GM12878 (cell line): ENCODE measurements around the gene SHISA7. TPM values are rescaled to one million over a fixed set of nuclear protein-coding genes. Genes with fewer than 3 reads are reported as not detected.

ENCODE experiments used
- ASH2L ChIP-seq: fragments of 300-600, 200-600 bp; sonication (generic); IDR thresholded peaks from 2 replicates; pipeline ENCODE4 v1.6.1; 2017; ENCODE audit warnings: low read depth, mild to moderate bottlenecking, borderline replicate concordance
- ATF2 ChIP-seq: IDR thresholded peaks from 2 replicates; pipeline ENCODE4 v1.6.1; 2012; ENCODE audit warnings: low read length, inconsistent platforms
- ELK1 ChIP-seq: IDR thresholded peaks from 2 replicates; pipeline ENCODE4 v1.6.1; 2012; ENCODE audit warnings: low read depth, low read length, improper control_type of control experiment
- KAT2A ChIP-seq: conservative IDR thresholded peaks from 2 replicates; pipeline ENCODE4 v1.6.1; 2011; ENCODE audit warnings: low read depth, low read length; ENCODE audit not compliant: control insufficient read depth
- LARP7 ChIP-seq: fragments of 450-650 bp; IDR thresholded peaks from 2 replicates; pipeline ENCODE4 v1.6.1; 2017; ENCODE audit warnings: mild to moderate bottlenecking
- NFIC ChIP-seq: IDR thresholded peaks from 2 replicates; pipeline ENCODE4 v1.6.1; 2012; ENCODE audit warnings: low read depth, mild to moderate bottlenecking, inconsistent platforms, low read length, moderate library complexity
- NR2C2 ChIP-seq: IDR thresholded peaks from 2 replicates; pipeline ENCODE4 v1.6.1; 2011; ENCODE audit warnings: borderline replicate concordance, low read depth; ENCODE audit not compliant: control insufficient read depth, insufficient read length
- POLR2AphosphoS5 ChIP-seq: IDR thresholded peaks from 2 replicates; pipeline ENCODE4 v1.6.1; 2011; ENCODE audit warnings: mild to moderate bottlenecking, low read length, inconsistent platforms
- RB1 ChIP-seq: fragments of 450-650 bp; formaldehyde crosslinking; IDR thresholded peaks from 2 replicates; pipeline ENCODE4 v1.6.1; 2017; ENCODE audit warnings: mild to moderate bottlenecking, borderline replicate concordance
- RCOR1 ChIP-seq: conservative IDR thresholded peaks from 2 replicates; pipeline ENCODE4 v1.6.1; 2012; ENCODE audit warnings: low read depth, low read length, improper control_type of control experiment
- SPI1 ChIP-seq: IDR thresholded peaks from 2 replicates; pipeline ENCODE4 v1.6.1; 2011; ENCODE audit warnings: low read depth, mild to moderate bottlenecking, low read length, moderate library complexity, borderline replicate concordance; ENCODE audit not compliant: insufficient read depth
- USF2 ChIP-seq: IDR thresholded peaks from 2 replicates; pipeline ENCODE4 v1.6.1; 2011; ENCODE audit warnings: low read depth, low read length, improper control_type of control experiment, borderline replicate concordance
- YBX1 ChIP-seq: fragments of 450-650 bp; IDR thresholded peaks from 2 replicates; pipeline ENCODE4 v1.6.1; 2016; ENCODE audit warnings: antibody characterized with exemption
- ZBED1 ChIP-seq: IDR thresholded peaks from 2 replicates; pipeline ENCODE4 v1.6.1; 2016; ENCODE audit warnings: borderline replicate concordance
- ZBTB4 ChIP-seq: fragments of 450-650 bp; formaldehyde crosslinking; IDR thresholded peaks from 2 replicates; pipeline ENCODE4 v1.4.0; 2022; ENCODE audit warnings: mild to moderate bottlenecking, moderate library complexity
- ZNF687 ChIP-seq: fragments of 450-650 bp; IDR thresholded peaks from 2 replicates; pipeline ENCODE4 v1.6.1; 2017; ENCODE audit warnings: mild to moderate bottlenecking, moderate library complexity
- polyA plus RNA-seq, 11 experiments: library from polyadenylated mRNA; depleted of rRNA in 4 of 11; unstranded in 6 of 11; stranded (reverse) in 5 of 11; fragments of >200 nt; fragmentation: Nextera tagmentation in 4 of 11; fragmentation: Illumina TruSeq in 1 of 11; extraction: Ambion mirVana in 4 of 11; extraction: Trizol in 1 of 11; gene quantifications; 1 replicate in 1 of 11; 2 replicates in 10 of 11; pipeline versions ENCODE4 v1.2.1 to v1.2.3, GENCODE V29; 2011 to 2016; ENCODE audit warnings: inconsistent platforms in 2 of 11, missing spikeins in 2 of 11, low read depth in 1 of 11
- total RNA-seq, 4 experiments: library from RNA; depleted of rRNA in 3 of 4; stranded (reverse); fragments of >200 nt in 3 of 4; fragmentation: Illumina TruSeq in 1 of 4; extraction: Trizol in 1 of 4; gene quantifications; 2 replicates each; pipeline versions ENCODE4 v1.2.1 to v1.2.3, GENCODE V29; 2013 to 2021

The SHISA7 gene
- total and polyA plus RNA-seq, 10 of the 15 experiments (the other 5 are each of a cell fraction or from before 2014, with no cell fraction given), result 0.03 TPM; not detected in 9

GRCh38 chr19:55385724-55386492 is 57.2 kb downstream of the SHISA7 start, which contains the start of gene RPL28 (continued):
- TF ChIP-seq ATF2 (no peak), SPI1 (peak; percentile 90), NR2C2 (no peak), ASH2L (no peak), KAT2A (no peak), NFIC (no peak), ZBED1 (peak; percentile 90; the same call in 1 of the 2 replicates), RCOR1 (0 out of 2 replicates have a peak, but pooled peaks have one; percentile 59), RB1 (0 out of 2 replicates have a peak, but pooled peaks have one; percentile 42), USF2 (no peak), POLR2AphosphoS5 (peak; percentile 100), ZBTB4 (CRISPR knock-in tag) (no peak), YBX1 (no peak), LARP7 (peak; percentile 77), ZNF687 (peak; percentile 73), ELK1 (peak; percentile 42; the same call in 1 of the 2 replicates)
